C4-2B (cell line): ENCODE results near the gene PPARG.

Source experiments
- H3K27ac ChIP-seq: fragments of 450-650 bp; 2 replicates; pipeline ENCODE4 v1.5.1; 2017
- ZFX ChIP-seq: fragments of 450-650 bp; IDR thresholded peaks from 2 replicates; pipeline ENCODE4 v1.6.1; 2017
- TF ChIP-seq, protein P1 (sequence below): fragments of 450-650 bp; conservative IDR thresholded peaks from 2 replicates; pipeline ENCODE4 v1.5.1; 2017; ENCODE audit warnings: mild to moderate bottlenecking

The PPARG gene

DNA sequence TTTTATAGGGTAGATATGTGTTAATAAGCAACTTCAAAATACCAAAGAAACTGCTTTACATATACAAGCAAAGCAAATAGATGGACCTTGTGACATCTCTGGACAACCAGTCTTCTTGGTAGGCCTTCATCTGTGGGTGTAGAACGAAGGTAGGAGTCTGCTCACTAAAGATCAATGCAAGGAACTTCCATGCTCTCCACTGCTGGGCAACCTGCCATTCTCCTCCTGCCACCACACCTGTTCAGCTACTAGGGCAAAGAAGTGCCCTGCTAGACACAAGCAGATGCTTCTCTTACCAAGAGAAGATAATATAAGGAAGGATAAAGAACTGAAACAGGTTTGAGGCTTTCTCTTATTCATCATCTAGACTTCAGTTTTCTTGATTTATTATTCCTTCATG, 12.6 kb downstream of the PPARG start:
- TF ChIP-seq ZFX = no peak
- TF ChIP-seq, protein P1, sequence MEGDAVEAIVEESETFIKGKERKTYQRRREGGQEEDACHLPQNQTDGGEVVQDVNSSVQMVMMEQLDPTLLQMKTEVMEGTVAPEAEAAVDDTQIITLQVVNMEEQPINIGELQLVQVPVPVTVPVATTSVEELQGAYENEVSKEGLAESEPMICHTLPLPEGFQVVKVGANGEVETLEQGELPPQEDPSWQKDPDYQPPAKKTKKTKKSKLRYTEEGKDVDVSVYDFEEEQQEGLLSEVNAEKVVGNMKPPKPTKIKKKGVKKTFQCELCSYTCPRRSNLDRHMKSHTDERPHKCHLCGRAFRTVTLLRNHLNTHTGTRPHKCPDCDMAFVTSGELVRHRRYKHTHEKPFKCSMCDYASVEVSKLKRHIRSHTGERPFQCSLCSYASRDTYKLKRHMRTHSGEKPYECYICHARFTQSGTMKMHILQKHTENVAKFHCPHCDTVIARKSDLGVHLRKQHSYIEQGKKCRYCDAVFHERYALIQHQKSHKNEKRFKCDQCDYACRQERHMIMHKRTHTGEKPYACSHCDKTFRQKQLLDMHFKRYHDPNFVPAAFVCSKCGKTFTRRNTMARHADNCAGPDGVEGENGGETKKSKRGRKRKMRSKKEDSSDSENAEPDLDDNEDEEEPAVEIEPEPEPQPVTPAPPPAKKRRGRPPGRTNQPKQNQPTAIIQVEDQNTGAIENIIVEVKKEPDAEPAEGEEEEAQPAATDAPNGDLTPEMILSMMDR = no peak
- no peak overlapping the region for H3K27ac ChIP-seq

DNA sequence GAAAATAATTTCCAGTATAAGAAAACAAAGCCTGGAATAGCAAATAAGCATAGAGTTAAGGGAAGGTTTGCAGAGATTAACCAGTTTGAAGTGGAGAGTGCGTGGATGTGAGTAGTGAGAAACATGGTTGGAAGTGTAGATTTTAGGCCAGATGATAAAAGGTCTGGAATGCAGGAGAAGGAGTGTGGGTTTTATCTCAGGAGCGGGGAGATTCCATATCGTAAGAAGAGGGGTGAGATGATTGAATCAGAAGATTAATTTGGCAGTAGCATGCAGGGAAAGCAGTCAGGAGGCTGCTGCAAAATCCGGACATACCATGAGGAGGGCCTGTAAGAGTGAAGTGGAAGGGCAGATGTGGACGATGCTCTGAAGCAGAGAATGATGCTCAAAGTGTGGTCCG, 13.7 kb downstream of the PPARG start:
- no peak for TF ChIP-seq ZFX
- TF ChIP-seq, protein P1 = no peak
- no peak overlapping the region for H3K27ac ChIP-seq

DNA sequence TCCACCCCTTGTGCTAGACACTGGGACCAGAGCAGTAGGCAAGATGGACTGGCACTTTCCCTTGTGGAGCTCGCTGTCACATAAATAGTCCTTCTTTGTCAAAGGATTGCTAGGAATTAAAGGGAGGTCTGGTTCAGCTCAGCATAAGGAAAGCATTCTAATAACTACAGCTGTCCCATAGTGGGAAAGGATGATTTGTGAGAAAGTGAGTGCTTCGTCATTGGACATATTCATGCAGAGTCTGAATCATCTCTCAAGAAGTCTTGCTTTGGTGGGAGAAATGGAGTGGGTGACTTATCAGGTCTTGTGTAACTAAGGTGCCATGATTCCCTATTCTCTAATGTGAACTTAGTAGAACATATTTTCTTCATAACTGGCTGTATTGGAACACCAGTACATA, 14.7 kb downstream of the PPARG start:
- no peak overlapping the region for H3K27ac ChIP-seq
- TF ChIP-seq, protein P1 = no peak
- TF ChIP-seq ZFX = no peak

DNA sequence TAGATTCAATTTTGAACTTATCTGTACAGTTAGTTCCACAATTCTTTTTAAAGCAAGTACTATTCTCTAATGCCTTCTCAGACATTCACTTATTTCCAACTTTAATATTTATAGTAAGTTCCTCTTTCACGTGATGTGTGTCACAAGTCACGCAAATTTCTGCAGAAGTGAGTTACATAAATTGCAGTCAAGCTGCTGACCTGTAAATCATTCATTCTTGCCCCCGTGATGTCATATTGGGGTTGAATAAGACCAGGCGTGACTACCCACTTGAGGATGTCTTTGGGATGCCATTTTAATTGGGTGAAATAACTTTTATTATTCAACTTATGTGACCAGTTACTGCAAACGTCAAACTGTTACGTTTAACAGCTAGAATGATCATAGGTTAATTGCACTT, 15.1 kb downstream of the PPARG start:
- H3K27ac ChIP-seq = no peak overlapping the region
- TF ChIP-seq, protein P1 = no peak
- no peak for TF ChIP-seq ZFX

DNA sequence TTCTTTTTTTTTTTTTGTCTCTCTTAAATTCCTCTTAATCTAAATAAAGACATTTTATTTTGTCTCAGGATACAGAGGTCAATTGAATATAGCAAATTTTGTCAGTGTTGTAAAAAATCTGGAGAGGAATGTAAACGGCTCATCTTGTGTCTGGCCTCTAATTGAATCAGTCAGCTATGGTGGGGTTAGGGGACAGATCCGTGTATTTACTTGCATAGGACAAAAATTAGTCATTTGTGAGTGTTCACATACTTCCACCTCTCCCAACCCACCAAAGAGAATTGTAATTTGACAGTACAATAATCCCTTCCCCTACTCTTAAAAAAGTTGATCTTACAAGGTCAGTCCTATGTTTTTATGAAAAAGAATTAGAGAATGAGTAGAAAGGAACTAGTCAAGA, 18.3 kb downstream of the PPARG start:
- TF ChIP-seq, protein P1 = no peak
- no peak for TF ChIP-seq ZFX
- no peak overlapping the region for H3K27ac ChIP-seq

DNA sequence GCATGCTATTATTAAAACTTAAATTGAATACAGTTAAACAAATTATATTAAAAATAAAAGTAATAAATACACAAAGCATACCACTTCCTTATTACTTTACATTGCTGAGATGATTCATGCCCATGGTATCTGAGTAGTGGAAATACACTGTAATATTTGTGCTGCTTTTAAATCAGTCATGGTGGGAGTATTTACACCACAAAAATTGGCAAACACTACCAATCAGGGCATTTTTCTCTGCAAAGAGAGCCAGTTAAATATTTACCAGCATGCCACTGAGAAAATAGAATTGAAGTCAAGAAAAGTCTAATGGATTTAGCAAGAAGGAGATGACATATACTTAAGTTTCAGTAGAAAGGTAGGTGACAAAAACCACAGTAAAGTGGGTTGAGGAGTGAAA, 19.6 kb downstream of the PPARG start:
- TF ChIP-seq, protein P1 = no peak
- no peak for TF ChIP-seq ZFX
- no peak overlapping the region for H3K27ac ChIP-seq

DNA sequence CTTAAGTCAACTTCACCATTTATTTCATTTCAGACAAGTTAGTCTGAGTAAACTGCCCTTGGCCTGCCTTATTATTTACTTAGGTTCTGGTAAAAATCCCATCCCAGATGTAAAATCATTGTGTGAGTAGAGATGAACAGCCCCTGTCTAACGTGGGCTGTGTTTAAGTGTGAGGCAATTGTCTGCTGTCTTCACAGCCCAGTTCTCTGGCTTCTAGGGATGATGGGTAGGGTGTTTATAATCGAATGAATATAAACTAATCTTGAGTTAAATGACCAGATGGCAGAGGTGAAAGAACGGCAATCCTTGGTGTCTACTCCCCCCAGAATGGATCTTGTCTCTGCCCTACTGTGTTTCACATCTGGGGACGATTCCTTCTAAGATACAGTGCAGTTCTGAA, 20.8 kb downstream of the PPARG start:
- no peak for TF ChIP-seq ZFX
- TF ChIP-seq, protein P1 = no peak
- H3K27ac ChIP-seq = no peak overlapping the region
